ENCODE measurements around the gene ZCCHC14. TPM values are rescaled to one million over a fixed set of nuclear protein-coding genes. Genes with fewer than 3 reads are reported as not detected.

Gene ZCCHC14
- total and polyA plus RNA-seq, 2 of the 8 experiments (the other 6 are each of a cell fraction or from before 2014, with no cell fraction given), result 8.2 to 28.2 TPM

GRCh38 chr16:87459833-87460232 is 33.0 kb downstream of the ZCCHC14 start:
- H3K9me3 ChIP-seq (ENCODE audit: insufficient read depth in 2 of 2, low read depth in 1 of 2, low read length in 1 of 2), result no peaks in the 10 kb centered on the region
- no peak overlapping the region for H3K56ac ChIP-seq (replicated peaks; ENCODE audit: insufficient read length, low read depth, low read length)
- no peak overlapping the region for H2BK120ac ChIP-seq (replicated peaks; ENCODE audit: low read depth, low read length)
- no peak overlapping the region for H2BK5ac ChIP-seq (ENCODE audit: low read depth, low read length)
- peaks cover 2 to 14% (median 13%) of the 10 kb centered on the region in 4 experiments; a peak in 5 of 8 replicates for H3K36me3 ChIP-seq (ENCODE audit: control insufficient read depth in 2 of 4, insufficient read depth in 4 of 4, low read length in 3 of 4)
- H2BK20ac ChIP-seq (ENCODE audit: low read length), result no peak overlapping the region
- H2AK5ac ChIP-seq (ENCODE audit: low read depth, low read length), result no peak overlapping the region
- H3K79me1 ChIP-seq (ENCODE audit: low read depth, low read length), result peaks cover 5% of the 10 kb centered on the region
- no peak overlapping the region for H3K4me2 ChIP-seq (ENCODE audit: insufficient read depth in 1 of 2, low read depth in 2 of 2, low read length in 2 of 2)
- POLR2A ChIA-PET (ENCODE audit: partially characterized antibody), result interaction anchor here (1.5 kb wide), 1 partner anchor 111 kb away, joined by 4 read pairs; no protein-coding TSS in a partner anchor
- no peak overlapping the region for H3K9ac ChIP-seq (replicated peaks in 1 of 4; ENCODE audit: extremely low read depth in 1 of 4, low read depth in 3 of 4, low read length in 3 of 4)
- H4K20me1 ChIP-seq (replicated peaks in 1 of 2; ENCODE audit: control insufficient read depth in 1 of 2, insufficient read depth in 2 of 2, low read length in 2 of 2), result peaks cover 0 to 8% of the 10 kb centered on the region in 2 experiments
- peaks cover 0 to 24% of the 10 kb centered on the region in 2 experiments; a peak in 2 of 4 replicates for H3K79me2 ChIP-seq (ENCODE audit: control insufficient read depth in 1 of 2, insufficient read depth in 2 of 2, low read length in 2 of 2)
- H4K8ac ChIP-seq (ENCODE audit: extremely low read depth, insufficient read depth, low read length), result no peak overlapping the region
- CTCF ChIA-PET (ENCODE audit: partially characterized antibody), result interaction anchor here (1.1 to 2.1 kb wide), 6 partner anchors 10 to 116 kb away, joined by 3 to 17 read pairs (median 5); no protein-coding TSS in a partner anchor
- H3K18ac ChIP-seq (ENCODE audit: extremely low read depth, low read length), result no peak overlapping the region
- no peak overlapping the region for H3K27ac ChIP-seq (ENCODE audit: low read depth, low read length)
- H3K4me3 ChIP-seq (ENCODE audit: extremely low read depth in 1 of 4, insufficient read depth in 2 of 4, low read depth in 3 of 4, low read length in 4 of 4), result no peak overlapping the region
- no peak overlapping the region for H2BK12ac ChIP-seq (ENCODE audit: low read depth, low read length)
- no peaks in the 10 kb centered on the region for H3K27me3 ChIP-seq (replicated peaks in 1 of 4; ENCODE audit: control insufficient read depth in 3 of 4, extremely low read depth in 1 of 4, insufficient read depth in 3 of 4, low read length in 3 of 4)
- no peak overlapping the region for H2BK15ac ChIP-seq (ENCODE audit: low read length)
- peaks cover 0 to 2% (median under 1%) of the 10 kb centered on the region in 4 experiments; a peak in 3 of 7 replicates for H3K4me1 ChIP-seq (replicated peaks in 1 of 4; ENCODE audit: control insufficient read depth in 3 of 4, insufficient read depth in 4 of 4, low read length in 3 of 4)
- WGBS, 2 experiments (ENCODE audit: extremely low coverage in 1 of 2, insufficient coverage in 1 of 2, insufficient read length in 1 of 2, insufficient replicate concordance in 2 of 2, low coverage in 1 of 2, low lambda C conversion rate in 2 of 2, missing lambda C conversion rate in 1 of 2), result 93% methylated on average over 9 of the region's 9 CpGs; no CpG with 5 or more reads in 1 of the 2 experiments
- DNase-seq (ENCODE audit: low read depth in 1 of 2, low spot score in 2 of 2), result no peak
- no peak overlapping the region for H4K91ac ChIP-seq (replicated peaks; ENCODE audit: insufficient read length, low read length)
- H3K23me2 ChIP-seq (ENCODE audit: low read depth, low read length), result no peaks in the 10 kb centered on the region
- no peak overlapping the region for H3K23ac ChIP-seq (ENCODE audit: insufficient read length)
- H3K4ac ChIP-seq (replicated peaks; ENCODE audit: insufficient read length, low read depth, low read length), result no peak overlapping the region
- H2AFZ ChIP-seq (ENCODE audit: low read length), result no peak overlapping the region
- FAIRE-seq, result no peak
- no peak overlapping the region for H4K5ac ChIP-seq (ENCODE audit: insufficient read length, low read depth, low read length)
- H3K14ac ChIP-seq (ENCODE audit: insufficient read length), result no peak overlapping the region
- TF ChIP-seq, protein P1, sequence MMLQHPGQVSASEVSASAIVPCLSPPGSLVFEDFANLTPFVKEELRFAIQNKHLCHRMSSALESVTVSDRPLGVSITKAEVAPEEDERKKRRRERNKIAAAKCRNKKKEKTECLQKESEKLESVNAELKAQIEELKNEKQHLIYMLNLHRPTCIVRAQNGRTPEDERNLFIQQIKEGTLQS (IDR thresholded peaks at IDR 0.05; ENCODE audit: insufficient read depth, low read depth, low read length), result no peak
- TF ChIP-seq HDAC2 (IDR thresholded peaks at IDR 0.05; ENCODE audit: borderline replicate concordance in 1 of 2, low read depth in 2 of 2, low read length in 2 of 2) (no peak), MAFK (IDR thresholded peaks at IDR 0.05; ENCODE audit: low read depth, low read length) (no peak), CREB1 (IDR thresholded peaks at IDR 0.05) (no peak), SP4 (IDR thresholded peaks at IDR 0.05; ENCODE audit: low read length) (no peak), TCF12 (IDR thresholded peaks at IDR 0.05; ENCODE audit: low read depth, low read length) (no peak), TAF1 (IDR thresholded peaks at IDR 0.05; ENCODE audit: low read depth, low read length) (no peak), CHD1 (IDR thresholded peaks at IDR 0.05; ENCODE audit: low read depth, low read length) (no peak), FOSL1 (IDR thresholded peaks at IDR 0.05; ENCODE audit: insufficient read depth, low read depth, low read length) (no peak), SIRT6 (IDR thresholded peaks at IDR 0.05; ENCODE audit: low read length) (no peak), ASH2L (IDR thresholded peaks at IDR 0.05; ENCODE audit: low read length) (no peak), CHD2 (IDR thresholded peaks at IDR 0.05; ENCODE audit: low read length) (no peak), JUN (IDR thresholded peaks at IDR 0.05; ENCODE audit: low read depth, low read length) (no peak), GABPA (IDR thresholded peaks at IDR 0.05; ENCODE audit: borderline replicate concordance, insufficient read depth, low read length) (no peak), YY1 (IDR thresholded peaks at IDR 0.05; ENCODE audit: low read depth, low read length) (no peak), POLR2A (IDR thresholded peaks at IDR 0.05; ENCODE audit: control extremely low read depth in 1 of 2, low read depth in 2 of 2, low read length in 2 of 2) (no peak)
